ENCODE results near the gene C11orf91. TPM values are rescaled to one million over a fixed set of nuclear protein-coding genes. Genes with fewer than 3 reads are reported as not detected.
A peak's percentile ranks its signal among the peaks of the same experiment; 100 is the strongest.

Gene C11orf91
- total and polyA plus RNA-seq, 4 donors, result not detected

DNA sequence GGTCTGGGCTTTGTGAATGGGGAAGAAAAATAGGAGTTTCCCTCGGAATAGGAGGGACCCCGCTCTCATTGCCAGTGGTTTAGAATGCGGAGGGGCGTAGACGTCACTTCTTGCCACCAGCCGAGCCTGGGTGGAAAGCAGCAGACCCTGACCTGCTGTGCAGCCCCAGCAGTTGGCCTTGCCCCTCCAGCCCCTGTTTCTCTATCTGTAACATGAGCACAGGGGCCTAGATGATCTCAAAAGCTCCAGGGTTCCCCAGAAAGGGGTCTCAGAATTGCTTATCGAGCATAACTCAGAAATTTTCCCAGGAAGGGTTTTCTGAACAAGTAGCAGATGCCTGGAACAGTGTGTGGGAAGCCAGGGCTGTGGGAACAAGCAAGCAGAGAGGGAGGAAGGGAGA is 43.9 kb downstream of the C11orf91 start:
- no peak overlapping the region for H3K27ac ChIP-seq (ENCODE audit: low read depth, low read length)
- 96% methylated on average over 7 of the region's 7 CpGs for WGBS (ENCODE audit: insufficient coverage)
- H3K9me3 ChIP-seq (ENCODE audit: control insufficient read depth, insufficient read depth, low read length), result no peaks in the 10 kb centered on the region
- H3K36me3 ChIP-seq (ENCODE audit: control insufficient read depth, insufficient read depth, low read length), result peaks cover 29% of the 10 kb centered on the region
- no peaks in the 10 kb centered on the region for H3K27me3 ChIP-seq (ENCODE audit: control insufficient read depth, insufficient read depth, low read length)
- no peak overlapping the region for H3K4me3 ChIP-seq (ENCODE audit: low read depth, low read length)
- peaks cover 5% of the 10 kb centered on the region for H3K4me1 ChIP-seq (ENCODE audit: control insufficient read depth, insufficient read depth, low read length)
- no peak for DNase-seq (ENCODE audit: low read depth in 4 of 6, low spot score in 6 of 6)

DNA sequence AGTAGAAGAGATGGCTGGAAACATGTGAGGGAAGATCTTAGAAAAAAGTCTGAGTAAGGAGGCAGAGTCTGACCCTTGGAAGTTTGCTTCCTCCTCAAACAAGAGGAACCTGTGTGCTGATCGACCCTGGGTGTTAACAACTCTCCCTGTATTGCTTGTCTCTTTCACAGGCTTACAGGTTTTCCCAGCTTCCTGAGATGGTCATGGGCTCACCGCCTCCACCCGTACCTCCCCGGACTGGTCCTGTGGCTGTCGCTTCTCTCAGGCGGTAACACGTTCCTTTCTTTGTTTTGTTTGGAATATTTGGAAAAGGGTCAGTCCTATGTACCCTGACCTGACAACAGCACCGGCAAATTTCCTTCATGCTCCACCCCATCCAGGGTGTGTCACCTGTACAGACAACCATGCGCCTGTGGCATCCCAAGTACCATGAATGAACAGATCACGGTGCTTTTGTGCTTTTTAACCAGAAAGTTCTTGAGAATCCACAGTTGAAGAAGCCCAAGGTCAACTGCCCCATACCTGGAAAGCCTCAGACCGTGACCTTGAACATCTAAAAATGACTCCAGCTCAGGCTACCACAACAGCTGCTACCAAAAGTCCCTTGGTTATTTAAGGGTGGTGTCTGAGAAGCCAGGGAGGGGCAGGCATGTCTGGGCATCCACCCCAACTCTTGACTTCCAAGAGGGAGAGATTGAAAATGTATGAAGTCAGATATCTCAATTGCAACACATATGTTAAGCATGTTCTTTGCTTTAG is 44.6 kb downstream of the C11orf91 start:
- no peak overlapping the region for H3K27ac ChIP-seq (ENCODE audit: low read depth, low read length)
- H3K4me1 ChIP-seq (ENCODE audit: control insufficient read depth, insufficient read depth, low read length), result peaks cover 5% of the 10 kb centered on the region
- no peak for DNase-seq (ENCODE audit: low read depth in 4 of 6, low spot score in 6 of 6)
- H3K27me3 ChIP-seq (ENCODE audit: control insufficient read depth, insufficient read depth, low read length), result no peaks in the 10 kb centered on the region
- no peak overlapping the region for H3K4me3 ChIP-seq (ENCODE audit: low read depth, low read length)
- 93% methylated on average over 4 of the region's 11 CpGs for WGBS (ENCODE audit: insufficient coverage)
- H3K9me3 ChIP-seq (ENCODE audit: control insufficient read depth, insufficient read depth, low read length), result no peaks in the 10 kb centered on the region
- peaks cover 25% of the 10 kb centered on the region for H3K36me3 ChIP-seq (ENCODE audit: control insufficient read depth, insufficient read depth, low read length)

DNA sequence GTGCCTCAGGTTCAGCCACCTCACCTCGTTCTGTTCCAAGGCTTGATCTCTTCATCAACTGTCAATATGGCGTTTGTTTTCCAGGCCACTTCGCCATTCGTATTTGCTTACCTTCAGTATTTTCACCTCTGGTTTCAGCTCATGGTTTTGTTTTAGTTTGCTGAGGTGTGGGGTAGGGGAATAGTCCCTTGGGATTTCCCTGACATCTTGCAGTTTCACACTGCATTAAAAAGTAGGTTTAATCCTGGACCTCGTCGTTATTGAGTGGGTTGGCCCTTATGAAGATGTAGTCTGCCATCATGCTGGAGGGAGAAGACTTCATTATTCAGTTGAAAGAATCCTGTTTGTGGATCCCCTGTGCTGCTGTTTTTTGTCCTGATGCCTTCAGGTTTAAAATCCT is 46.0 kb downstream of the C11orf91 start:
- H3K27ac ChIP-seq (ENCODE audit: low read depth, low read length), result no peak overlapping the region
- no peaks in the 10 kb centered on the region for H3K9me3 ChIP-seq (ENCODE audit: control insufficient read depth, insufficient read depth, low read length)
- H3K4me1 ChIP-seq (ENCODE audit: control insufficient read depth, insufficient read depth, low read length), result peaks cover 5% of the 10 kb centered on the region
- H3K36me3 ChIP-seq (ENCODE audit: control insufficient read depth, insufficient read depth, low read length), result peaks cover 21% of the 10 kb centered on the region
- no peaks in the 10 kb centered on the region for H3K27me3 ChIP-seq (ENCODE audit: control insufficient read depth, insufficient read depth, low read length)
- 75% methylated on average over 1 of the region's 6 CpGs for WGBS (ENCODE audit: insufficient coverage)
- H3K4me3 ChIP-seq (ENCODE audit: low read depth, low read length), result no peak overlapping the region
- DNase-seq (ENCODE audit: low read depth in 4 of 6, low spot score in 6 of 6), result no peak

DNA sequence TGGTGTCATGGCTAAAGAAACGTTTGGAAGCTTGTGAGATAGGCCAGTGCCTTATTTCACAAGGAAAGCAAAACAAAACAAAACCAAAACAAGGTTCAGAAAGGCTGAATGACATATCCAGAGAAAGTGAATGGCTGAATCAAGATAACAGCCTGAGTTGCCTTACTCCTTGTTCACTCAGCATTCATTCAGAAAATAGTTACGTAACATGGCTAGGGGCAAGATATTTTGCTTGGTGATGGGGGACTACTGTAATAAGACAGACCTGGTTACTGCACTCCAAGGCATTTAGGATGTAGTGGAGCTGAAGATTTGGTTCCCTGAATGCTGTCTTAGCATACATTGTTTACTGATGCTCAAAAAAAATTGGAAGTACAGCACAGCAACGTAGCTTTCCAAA is 47.7 kb downstream of the C11orf91 start:
- no peak for DNase-seq (ENCODE audit: low read depth in 4 of 6, low spot score in 6 of 6)
- 63% methylated on average over 1 of the region's 3 CpGs for WGBS (ENCODE audit: insufficient coverage)
- H3K9me3 ChIP-seq (ENCODE audit: control insufficient read depth, insufficient read depth, low read length), result no peaks in the 10 kb centered on the region
- no peak overlapping the region for H3K4me3 ChIP-seq (ENCODE audit: low read depth, low read length)
- peaks cover 16% of the 10 kb centered on the region for H3K36me3 ChIP-seq (ENCODE audit: control insufficient read depth, insufficient read depth, low read length)
- H3K4me1 ChIP-seq (ENCODE audit: control insufficient read depth, insufficient read depth, low read length), result peaks cover 5% of the 10 kb centered on the region
- H3K27ac ChIP-seq (ENCODE audit: low read depth, low read length), result no peak overlapping the region
- H3K27me3 ChIP-seq (ENCODE audit: control insufficient read depth, insufficient read depth, low read length), result no peaks in the 10 kb centered on the region

DNA sequence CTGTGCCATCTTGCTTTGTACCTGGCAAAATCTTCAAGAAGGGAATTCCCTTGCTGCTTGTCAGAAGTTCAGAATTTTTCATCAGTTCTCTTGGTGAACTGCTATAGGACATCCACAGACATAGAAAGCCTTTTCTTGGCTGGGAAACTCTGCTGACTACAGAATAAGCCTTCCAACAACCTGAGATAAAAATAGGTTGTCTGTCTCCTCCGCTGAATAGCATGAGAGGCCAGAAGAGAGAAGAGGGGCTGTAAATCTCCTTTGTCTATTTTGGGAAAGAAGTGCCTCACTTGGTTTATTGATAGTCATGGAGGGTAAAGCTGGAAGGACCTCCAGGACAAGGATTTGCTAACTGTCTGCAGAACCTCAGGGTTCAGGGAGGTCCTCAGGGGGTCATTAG is 48.2 kb downstream of the C11orf91 start:
- peak in 1 of 6 donors; percentile 49 for DNase-seq (ENCODE audit: low read depth in 4 of 6, low spot score in 6 of 6)
- no peak overlapping the region for H3K4me3 ChIP-seq (ENCODE audit: low read depth, low read length)
- no CpG with 5 or more reads among the region's 1 CpG for WGBS (ENCODE audit: insufficient coverage)
- no peaks in the 10 kb centered on the region for H3K27me3 ChIP-seq (ENCODE audit: control insufficient read depth, insufficient read depth, low read length)
- H3K9me3 ChIP-seq (ENCODE audit: control insufficient read depth, insufficient read depth, low read length), result no peaks in the 10 kb centered on the region
- peaks cover 16% of the 10 kb centered on the region for H3K36me3 ChIP-seq (ENCODE audit: control insufficient read depth, insufficient read depth, low read length)
- H3K27ac ChIP-seq (ENCODE audit: low read depth, low read length), result no peak overlapping the region
- H3K4me1 ChIP-seq (ENCODE audit: control insufficient read depth, insufficient read depth, low read length), result peaks cover 5% of the 10 kb centered on the region

DNA sequence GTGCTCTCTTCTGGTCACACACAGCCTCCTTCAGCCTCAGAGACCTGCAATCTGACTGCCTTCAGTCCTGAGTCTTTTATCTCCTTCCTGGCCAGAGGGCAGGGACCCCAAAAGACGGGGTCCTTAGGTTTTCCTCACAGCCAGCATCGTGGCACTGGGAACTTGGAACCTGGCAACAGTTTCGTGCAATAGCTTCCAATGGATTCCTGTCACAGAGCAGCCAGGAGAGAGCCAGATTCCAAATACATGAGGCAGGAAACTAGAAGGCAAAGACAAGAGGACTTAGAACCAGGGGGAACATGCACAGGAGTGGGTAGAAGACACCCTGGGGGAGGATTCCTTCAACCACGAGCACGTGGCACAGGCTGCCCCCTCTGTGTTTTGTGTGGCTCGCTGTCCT is 48.6 kb downstream of the C11orf91 start:
- peak in 1 of 6 donors; percentile 20 for DNase-seq (ENCODE audit: low read depth in 4 of 6, low spot score in 6 of 6)
- H3K27ac ChIP-seq (ENCODE audit: low read depth, low read length), result no peak overlapping the region
- 50% methylated on average over 6 of the region's 6 CpGs for WGBS (ENCODE audit: insufficient coverage)
- H3K4me1 ChIP-seq (ENCODE audit: control insufficient read depth, insufficient read depth, low read length), result peaks cover 5% of the 10 kb centered on the region
- H3K36me3 ChIP-seq (ENCODE audit: control insufficient read depth, insufficient read depth, low read length), result peaks cover 15% of the 10 kb centered on the region
- H3K27me3 ChIP-seq (ENCODE audit: control insufficient read depth, insufficient read depth, low read length), result no peaks in the 10 kb centered on the region
- no peaks in the 10 kb centered on the region for H3K9me3 ChIP-seq (ENCODE audit: control insufficient read depth, insufficient read depth, low read length)
- H3K4me3 ChIP-seq (ENCODE audit: low read depth, low read length), result no peak overlapping the region

DNA sequence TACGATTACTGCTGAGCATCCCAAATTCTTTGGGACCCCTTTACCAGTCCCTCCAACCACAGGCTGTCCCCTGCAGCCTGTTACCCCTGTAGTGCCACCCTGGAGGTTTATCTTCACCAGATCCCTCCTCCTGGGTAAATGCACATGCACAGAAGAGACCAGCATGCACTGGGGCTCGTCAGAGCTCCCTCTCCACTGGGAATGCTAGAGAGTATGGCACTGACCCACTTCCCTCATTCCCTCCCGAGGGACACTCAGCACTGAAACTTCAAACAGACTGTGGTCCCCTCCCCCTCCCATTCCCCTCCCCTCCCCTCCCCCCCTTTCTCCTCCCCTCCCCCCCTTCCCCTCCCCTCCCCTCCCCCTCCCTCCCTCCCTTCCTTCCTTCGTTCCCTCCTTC is 49.1 kb downstream of the C11orf91 start:
- H3K27me3 ChIP-seq (ENCODE audit: control insufficient read depth, insufficient read depth, low read length), result no peaks in the 10 kb centered on the region
- H3K4me1 ChIP-seq (ENCODE audit: control insufficient read depth, insufficient read depth, low read length), result peaks cover 5% of the 10 kb centered on the region
- 67% methylated on average over 2 of the region's 4 CpGs for WGBS (ENCODE audit: insufficient coverage)
- H3K9me3 ChIP-seq (ENCODE audit: control insufficient read depth, insufficient read depth, low read length), result no peaks in the 10 kb centered on the region
- no peak overlapping the region for H3K4me3 ChIP-seq (ENCODE audit: low read depth, low read length)
- H3K27ac ChIP-seq (ENCODE audit: low read depth, low read length), result no peak overlapping the region
- peaks cover 10% of the 10 kb centered on the region for H3K36me3 ChIP-seq (ENCODE audit: control insufficient read depth, insufficient read depth, low read length)
- no peak for DNase-seq (ENCODE audit: low read depth in 4 of 6, low spot score in 6 of 6)

DNA sequence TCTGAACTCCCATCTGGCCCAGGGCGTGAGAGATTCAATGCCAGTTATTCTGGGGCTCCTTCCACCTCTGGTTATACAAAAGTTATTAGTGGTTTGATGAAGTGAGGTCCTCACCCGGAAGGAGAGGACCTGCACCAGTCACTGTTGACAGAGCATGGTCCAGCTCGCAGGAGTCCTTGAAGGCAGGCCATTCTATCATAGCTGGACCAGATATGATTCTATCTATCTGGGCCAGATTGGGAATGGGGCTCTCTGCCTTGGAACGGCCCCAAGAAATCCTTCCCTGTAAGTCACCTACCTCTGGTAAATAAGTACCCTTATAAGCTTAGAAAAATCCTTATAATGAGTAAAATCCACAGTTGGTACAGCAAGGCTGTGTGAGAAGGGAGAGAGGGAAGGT is 50.7 kb downstream of the C11orf91 start:
- Histone ChIP-seq H3K4me3 (ENCODE audit: low read depth, low read length) (no peak overlapping the region), H3K9me3 (ENCODE audit: control insufficient read depth, insufficient read depth, low read length) (no peaks in the 10 kb centered on the region), H3K4me1 (ENCODE audit: control insufficient read depth, insufficient read depth, low read length) (peaks cover 5% of the 10 kb centered on the region), H3K36me3 (ENCODE audit: control insufficient read depth, insufficient read depth, low read length) (peaks cover 10% of the 10 kb centered on the region), H3K27ac (ENCODE audit: low read depth, low read length) (no peak overlapping the region), H3K27me3 (ENCODE audit: control insufficient read depth, insufficient read depth, low read length) (no peaks in the 10 kb centered on the region)
- DNase-seq (ENCODE audit: low read depth in 4 of 6, low spot score in 6 of 6), result no peak
- WGBS (ENCODE audit: insufficient coverage), result 100% methylated on average over 1 of the region's 4 CpGs
